ENCODE data around the gene DCLK2.

The DCLK2 gene

DNA sequence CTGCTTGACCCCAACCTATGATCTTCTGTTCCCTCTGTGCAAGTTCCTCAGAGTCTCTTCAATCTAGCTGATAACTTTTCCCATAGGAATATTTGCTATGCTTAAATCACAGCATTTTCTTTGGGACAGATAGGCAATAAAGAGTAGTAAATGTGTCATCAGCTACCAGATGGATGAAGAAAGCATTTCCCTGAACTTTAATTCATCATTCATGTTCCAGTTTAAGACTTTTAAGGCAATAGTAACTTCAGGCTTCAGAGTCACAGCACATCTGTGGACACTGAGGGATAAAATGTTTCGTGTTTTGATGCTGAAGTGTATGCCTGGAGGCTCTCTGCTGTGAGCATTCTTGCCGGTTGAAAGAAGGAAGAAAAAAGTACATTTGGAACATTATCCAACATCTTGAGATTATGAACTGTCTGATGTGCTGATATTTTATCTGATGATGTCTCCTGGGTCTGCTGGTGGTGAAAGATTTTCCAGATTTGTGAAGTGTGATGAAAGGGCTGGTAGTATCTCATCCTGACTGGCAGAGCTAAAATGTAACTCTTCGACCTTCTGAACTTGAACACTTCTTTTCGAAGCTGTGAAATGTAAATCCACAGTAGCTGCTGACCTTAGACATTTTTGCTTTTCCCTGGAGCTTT is 133.7 kb downstream of the DCLK2 start:
- no peak for DNase-seq

GRCh38 chr4:150212485-150212884 is 134.2 kb downstream of the DCLK2 start:
- no peak for DNase-seq

DNA sequence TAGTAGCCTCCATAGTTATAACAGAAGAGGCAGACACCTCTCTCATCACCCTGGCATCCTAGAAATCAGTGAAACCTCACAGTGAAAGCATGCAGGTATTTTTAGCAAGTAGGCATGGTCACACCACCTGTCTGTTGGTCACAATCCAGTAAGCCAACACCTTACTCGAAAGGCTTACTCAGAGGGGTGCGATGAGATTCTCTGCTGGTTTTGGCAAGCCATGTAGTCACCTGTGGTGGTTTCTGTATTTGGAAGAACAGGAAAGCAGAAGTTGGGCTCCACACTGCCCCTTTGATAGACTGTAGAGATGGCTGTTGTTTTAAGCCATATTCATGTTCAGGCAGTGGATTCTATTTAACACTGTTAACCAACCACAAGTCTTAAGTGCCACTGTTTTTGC is 134.7 kb downstream of the DCLK2 start:
- DNase-seq = no peak

DNA sequence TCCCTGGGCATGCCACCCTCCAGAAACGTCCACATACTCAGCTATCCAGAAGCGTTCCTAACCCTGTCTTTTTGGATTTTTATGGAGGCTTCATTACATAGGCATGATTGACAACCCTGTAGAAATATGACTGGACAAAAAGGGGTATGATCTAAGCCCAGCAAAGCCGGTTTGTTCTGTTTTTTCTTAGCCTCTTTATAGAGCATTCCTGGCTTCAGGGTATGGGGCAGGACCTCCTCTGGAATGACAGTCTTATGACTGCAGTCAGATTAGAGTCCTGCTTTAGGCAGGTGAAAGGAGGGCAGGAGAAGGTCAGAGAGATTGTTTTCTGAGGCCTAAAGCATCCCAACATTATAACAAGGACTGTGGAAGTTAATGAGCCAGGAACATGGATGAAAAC is 137.4 kb downstream of the DCLK2 start:
- no peak for DNase-seq

DNA sequence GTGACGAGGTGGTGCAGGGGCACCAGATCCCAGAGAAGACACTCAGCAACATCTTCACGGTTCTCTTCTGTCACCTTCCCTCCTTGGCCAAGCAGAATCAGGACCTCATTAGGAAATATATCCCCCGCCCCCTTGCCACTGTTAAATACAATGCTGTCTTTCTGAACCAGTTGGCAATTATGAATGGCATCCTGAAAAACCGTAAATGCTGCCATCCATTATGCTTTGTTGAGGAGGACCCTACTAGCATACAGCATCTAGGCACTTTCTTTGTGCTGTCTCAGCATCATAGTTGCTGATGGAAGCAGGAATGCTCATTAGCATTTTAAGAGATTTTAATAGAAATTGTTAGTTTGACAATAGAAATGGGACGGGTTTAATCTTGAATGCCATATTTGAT is 138.5 kb downstream of the DCLK2 start:
- DNase-seq = no peak

- DNase-seq = peak; percentile 23
These were observed 138.9 kb downstream of the DCLK2 start for GRCh38 chr4:150217192-150217591.

DNA sequence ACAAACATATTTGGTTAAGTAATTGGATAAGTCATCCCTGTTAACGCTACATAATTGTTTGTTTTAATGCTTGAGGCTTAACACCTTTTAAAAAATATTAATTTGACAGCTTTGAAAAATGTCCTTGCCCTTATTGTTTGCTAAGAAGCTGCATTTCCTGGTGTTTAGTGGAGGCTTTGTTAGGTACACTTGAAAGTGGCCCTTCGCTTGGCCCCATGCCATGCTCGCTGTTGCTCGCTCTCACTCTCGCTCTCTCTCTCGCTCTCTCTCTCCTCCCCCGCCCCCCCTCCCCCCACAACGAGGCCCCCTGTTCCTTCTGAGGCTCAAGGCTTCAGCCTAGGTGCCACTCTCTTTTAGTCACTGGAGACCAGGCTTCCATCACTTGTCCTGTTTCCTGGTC is 139.6 kb downstream of the DCLK2 start:
- no peak for DNase-seq

DNA sequence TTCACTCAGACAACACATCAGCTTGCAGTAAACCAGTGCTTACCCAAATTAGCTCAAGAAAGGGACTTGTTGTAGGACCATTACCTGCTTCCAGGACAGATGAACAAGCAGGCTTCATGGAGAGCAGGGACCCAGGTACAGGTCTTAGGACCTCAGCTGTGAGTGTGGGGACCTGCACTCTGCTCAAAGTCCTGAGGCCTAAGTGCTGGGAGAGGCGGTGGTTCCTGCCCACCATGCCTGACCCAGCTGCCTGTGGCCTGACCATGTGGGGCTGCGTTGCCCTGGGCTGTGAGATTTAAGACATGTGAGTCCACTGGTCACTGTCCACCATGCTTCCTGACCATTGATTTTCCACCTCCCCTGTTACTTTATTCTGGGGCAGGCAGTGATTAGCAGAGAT is 140.2 kb downstream of the DCLK2 start:
- no peak for DNase-seq

- DNase-seq = no peak
These were observed 141.6 kb downstream of the DCLK2 start for GRCh38 chr4:150219841-150220240.

DNA sequence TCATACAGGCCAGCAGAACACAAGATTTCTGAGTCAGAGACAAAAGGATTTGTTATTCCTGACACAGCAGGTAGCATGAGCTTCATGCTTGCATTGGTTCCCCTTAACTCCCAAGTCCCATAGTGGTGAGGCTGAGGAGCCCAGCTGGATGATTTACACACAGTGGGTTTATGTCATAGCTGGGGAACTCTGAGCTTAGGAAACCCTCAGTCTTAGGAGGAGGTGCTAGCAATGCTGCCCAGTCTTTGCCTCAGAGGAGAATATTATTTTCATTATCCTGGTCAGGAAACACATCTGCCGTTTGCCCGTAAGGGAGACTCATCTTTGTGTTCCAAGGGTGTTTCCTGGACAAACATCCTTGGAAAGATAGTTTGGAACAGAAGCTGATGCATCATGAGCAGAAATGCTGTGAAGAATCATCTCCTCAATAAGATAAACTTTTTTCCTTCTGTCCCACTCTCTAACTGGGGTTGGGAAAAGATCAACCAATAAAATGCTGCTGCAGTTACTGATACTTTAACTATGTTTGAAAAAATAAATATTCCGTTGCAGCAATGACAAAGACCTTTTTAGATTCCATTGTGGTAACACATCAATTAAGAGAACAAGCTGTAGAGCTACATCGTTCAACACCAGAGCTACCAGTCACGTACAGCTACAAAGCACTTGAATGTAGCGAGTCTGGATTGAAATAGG is 146.8 kb downstream of the DCLK2 start:
- DNase-seq = peak; percentile 90

GRCh38 chr4:150229520-150229919 is 151.3 kb downstream of the DCLK2 start:
- peak; percentile 55 for DNase-seq

DNA sequence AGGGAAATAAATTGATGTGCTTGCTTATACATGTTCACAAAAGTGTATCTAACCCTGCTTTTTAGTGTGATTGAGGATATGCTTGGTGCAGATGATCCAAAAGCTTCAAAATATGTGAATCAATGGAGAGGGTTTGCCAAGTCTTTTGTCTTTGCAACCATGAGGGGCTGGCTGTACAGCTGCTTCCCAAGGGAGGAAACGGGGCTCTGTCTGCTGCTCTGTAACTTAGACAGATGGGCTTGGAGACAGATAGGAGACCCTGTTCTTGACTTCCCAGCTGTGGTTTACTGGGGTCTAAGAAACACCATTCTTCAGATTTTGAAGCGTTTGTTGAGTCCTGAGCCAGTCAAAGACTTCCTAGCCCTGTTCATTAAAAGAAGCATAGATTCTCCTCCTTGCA is 152.3 kb downstream of the DCLK2 start:
- no peak for DNase-seq

DNA sequence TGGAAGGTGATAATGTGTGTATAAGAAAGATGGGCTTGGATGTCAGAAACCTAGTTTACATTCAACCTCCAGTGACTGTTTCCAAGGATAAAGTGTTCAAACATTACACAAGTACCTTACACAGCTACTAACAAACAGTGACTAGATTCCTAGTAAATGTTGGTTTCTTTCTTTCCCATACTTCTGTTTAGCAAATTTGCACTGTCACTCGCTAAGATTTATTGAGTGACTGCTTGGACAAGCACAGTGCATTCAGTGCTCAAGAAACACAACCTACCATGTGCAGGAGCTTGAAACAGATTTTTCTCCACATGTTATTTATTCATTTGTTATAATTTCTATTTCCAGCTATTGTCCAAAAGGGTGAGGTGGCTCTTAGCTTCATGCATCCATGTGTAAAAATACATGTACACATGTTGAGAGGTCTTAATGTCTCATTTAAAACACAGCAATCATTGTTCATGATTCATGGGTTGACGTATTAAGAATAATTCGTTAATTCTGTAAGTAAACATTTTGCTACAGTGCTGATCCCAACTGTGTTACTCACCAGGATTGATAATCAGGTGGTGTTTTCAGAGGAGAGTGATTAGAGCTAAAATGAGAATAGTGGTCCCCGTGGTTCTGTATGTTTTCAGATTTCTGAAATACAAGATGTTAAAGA is 153.0 kb downstream of the DCLK2 start:
- DNase-seq = peak; percentile 52

GRCh38 chr4:150232029-150232428 is 153.8 kb downstream of the DCLK2 start:
- DNase-seq = no peak

DNA sequence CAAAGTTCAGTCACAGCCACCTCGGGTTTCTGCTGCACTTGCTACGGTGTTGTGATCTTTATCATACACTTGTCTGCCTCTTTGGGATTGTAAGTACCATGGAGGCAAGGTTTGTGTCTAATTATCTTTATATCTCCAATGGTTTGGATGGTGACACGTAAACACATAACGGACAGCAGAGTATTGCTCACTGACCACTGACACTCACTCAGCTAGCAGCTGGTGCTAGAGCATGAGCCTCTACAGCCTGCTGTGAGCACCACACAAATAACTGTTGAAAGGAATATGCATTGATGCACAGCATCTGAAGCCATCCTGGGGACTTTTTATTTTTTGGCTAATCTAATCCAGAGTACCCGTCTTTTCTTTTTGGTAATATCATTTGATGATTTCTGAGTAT is 156.0 kb downstream of the DCLK2 start:
- DNase-seq = peak; percentile 69

DNA sequence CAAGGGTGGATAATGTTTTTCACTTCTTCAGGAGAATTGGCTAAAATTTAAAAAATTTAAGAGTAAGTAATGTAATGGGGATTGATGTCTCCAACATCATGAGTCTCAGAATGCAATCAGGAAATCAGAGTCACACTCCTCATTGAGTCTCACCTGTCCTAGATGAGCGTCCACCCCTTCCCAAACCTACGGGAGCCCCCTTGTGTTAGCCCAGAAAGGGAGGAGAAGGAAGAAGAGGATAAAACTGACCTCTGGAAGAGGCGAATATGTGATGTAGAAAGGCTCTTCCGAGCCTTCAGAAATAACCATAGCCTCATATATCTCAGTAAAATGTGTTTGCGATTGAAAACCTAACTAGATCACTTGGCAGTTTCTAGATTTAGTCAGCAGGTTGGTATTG is 157.1 kb downstream of the DCLK2 start:
- no peak for DNase-seq

DNA sequence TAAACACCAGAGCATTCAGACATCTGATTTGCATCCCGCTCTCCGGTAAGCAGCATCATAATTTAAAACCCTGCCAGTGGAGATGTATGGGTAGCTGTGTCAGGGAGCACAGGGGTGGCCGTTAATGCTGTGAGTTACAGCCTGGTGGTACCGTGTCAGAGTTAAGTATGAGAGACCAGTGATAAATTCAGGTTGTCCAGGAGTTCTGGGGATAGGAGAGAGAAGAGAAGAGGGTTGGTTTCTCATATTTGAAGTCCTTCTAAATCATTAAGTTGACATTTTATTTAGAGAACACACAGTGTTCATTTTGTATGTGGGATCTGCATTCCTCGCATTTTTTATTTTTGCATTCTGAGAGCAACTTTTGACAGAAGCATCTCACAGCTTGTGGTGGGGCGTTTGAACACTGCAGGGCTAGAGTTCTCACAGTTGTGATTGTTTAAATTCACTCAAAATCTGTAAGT is 157.6 kb downstream of the DCLK2 start:
- peak; percentile 32 for DNase-seq

GRCh38 chr4:150236626-150237025 is 158.4 kb downstream of the DCLK2 start:
- peak; percentile 55 for DNase-seq

DNA sequence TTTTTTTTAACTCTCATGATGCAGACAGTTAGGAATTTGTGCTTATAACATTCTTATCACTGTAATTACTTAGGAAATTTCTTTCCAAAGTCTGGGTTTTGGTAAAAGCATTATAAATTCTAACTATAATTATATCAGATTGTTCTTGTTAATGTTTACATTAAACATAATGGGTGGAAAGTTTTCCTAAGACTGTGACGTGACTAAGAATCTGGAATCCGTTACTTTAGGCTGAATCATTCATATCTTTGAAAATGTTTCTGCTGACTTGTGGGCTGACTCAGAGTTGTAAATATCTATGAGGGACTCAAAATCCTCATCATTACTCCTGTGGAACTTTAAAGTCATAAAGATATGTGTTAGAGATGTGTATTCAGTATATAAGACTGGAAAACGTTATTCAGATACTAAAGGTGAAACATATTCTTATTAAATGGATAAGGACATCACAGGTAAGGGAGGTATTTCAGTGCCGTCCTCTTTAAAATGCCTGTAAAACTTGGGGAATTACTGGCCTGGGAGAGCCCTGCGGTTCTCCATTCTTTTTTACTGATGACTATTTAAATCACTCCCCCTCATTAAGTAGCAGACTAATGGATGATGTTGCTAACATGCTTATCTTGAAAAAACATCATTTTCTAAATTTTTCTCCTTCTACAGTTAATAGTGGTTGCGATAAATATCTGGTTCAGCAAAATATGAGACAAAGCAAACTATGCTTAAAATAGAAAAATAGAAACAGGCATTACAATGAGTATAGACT is 159.0 kb downstream of the DCLK2 start:
- DNase-seq = peak; percentile 91

GRCh38 chr4:150238591-150238990 is 160.3 kb downstream of the DCLK2 start:
- peak; percentile 24 for DNase-seq

DNA sequence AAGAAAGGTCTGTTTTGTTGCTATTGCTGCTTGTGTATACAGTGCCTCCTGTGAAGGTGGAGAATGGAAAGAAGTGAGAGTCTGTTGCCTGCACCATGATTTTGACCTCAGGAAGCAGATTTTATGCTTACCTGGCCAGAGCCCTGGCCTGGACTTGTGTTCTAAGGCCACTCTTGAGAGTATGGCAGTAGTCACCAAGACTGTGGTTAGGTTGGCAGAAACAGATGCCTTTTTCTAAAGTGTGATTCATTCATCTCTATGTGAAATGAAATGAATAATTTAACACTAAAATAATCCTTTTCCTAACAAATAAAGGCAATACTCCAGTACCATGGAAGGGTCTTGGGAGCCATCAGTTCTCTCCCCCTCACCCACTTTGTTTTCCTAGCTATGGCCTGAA is 161.8 kb downstream of the DCLK2 start:
- no peak for DNase-seq

- DNase-seq = no peak
These were observed 164.7 kb downstream of the DCLK2 start for GRCh38 chr4:150242820-150243458.

DNA sequence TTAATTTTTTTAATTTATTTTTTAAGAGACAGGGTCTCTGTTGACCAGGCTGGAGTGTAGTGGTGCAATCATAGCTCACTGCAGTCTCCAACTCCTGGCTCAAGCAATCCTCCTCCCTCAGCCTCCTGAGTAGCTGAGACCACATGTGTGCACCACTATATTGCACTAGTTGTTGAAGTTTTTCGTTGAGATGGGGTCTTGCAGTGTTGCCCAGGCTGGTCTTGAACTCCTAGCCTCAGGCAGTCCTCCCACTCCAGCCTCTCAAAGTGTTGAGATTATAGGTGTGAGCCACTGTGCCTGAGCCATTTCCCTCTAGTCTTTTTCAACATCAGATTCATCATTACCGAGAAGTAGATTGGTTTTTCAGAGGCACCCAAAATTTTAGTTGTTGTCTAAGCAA is 165.7 kb downstream of the DCLK2 start:
- DNase-seq = no peak

All from HCEC 1CT (cell line).